Mammary epithelial cell (primary cell): ENCODE measurements around the gene CCIN.

Experiments used
- CTCF ChIP-seq, 2 donors: IDR thresholded peaks in 1 of 2; conservative IDR thresholded peaks in 1 of 2; 2 replicates each; pipeline ENCODE4 v1.5.1; 2011 to 2012; ENCODE audit warnings: inconsistent platforms in 2 of 2, low read length in 2 of 2, mild to moderate bottlenecking in 2 of 2, control low read depth in 1 of 2, low read depth in 1 of 2; ENCODE audit not compliant: insufficient read depth in 1 of 2; ENCODE audit errors: extremely low read depth in 1 of 2
- EZH2 ChIP-seq: IDR thresholded peaks from 2 replicates; pipeline ENCODE4 v1.6.1; 2012; ENCODE audit warnings: low read length, inconsistent platforms, borderline replicate concordance

- TF ChIP-seq CTCF (conservative IDR thresholded peaks at IDR 0.05 in 1 of 2, IDR thresholded peaks at IDR 0.05 in 1 of 2; ENCODE audit: extremely low read depth in 1 of 2, insufficient read depth in 1 of 2, low read depth in 1 of 2, low read length in 2 of 2) (no peak), EZH2 (no peak)
These were observed 18.2 kb downstream of the CCIN start for GRCh38 chr9:36187414-36187813.
